Mesendoderm (in vitro differentiated cells): ENCODE data around the gene PCSK2.

Experiments used
- DNase-seq: peaks from one replicate; pipeline ENCODE4 v3.0.0; 2013
- H2AK5ac ChIP-seq: 2 replicates; pipeline ENCODE4 v1.6.1; 2013; ENCODE audit warnings: low read length, inconsistent platforms
- H2BK120ac ChIP-seq: 2 replicates; pipeline ENCODE4 v1.6.1; 2013; ENCODE audit warnings: low read depth, mild to moderate bottlenecking, low read length, moderate library complexity, mixed read lengths
- H2BK15ac ChIP-seq: replicated peaks from 2 replicates; pipeline ENCODE4 v1.6.1; 2013; ENCODE audit warnings: low read depth, mild to moderate bottlenecking, moderate library complexity
- H2BK5ac ChIP-seq: 2 replicates; pipeline ENCODE4 v1.6.1; 2013; ENCODE audit warnings: low read length, inconsistent platforms
- H3K18ac ChIP-seq: 2 replicates; pipeline ENCODE4 v1.6.1; 2013; ENCODE audit warnings: mild to moderate bottlenecking, low read length, mixed read lengths
- H3K23ac ChIP-seq: one replicate; pipeline ENCODE4 v1.6.1; 2013; ENCODE audit warnings: low read length
- H3K27ac ChIP-seq: 2 replicates; pipeline ENCODE4 v1.5.1; 2013; ENCODE audit warnings: low read depth, mild to moderate bottlenecking, inconsistent platforms, low read length, moderate library complexity
- H3K27me3 ChIP-seq: 2 replicates; pipeline ENCODE4 v1.6.1; 2013; ENCODE audit warnings: low read length, control low read depth, mild to moderate bottlenecking, inconsistent platforms; ENCODE audit not compliant: insufficient read depth, poor library complexity
- H3K36me3 ChIP-seq: 2 replicates; pipeline ENCODE4 v1.6.1; 2013; ENCODE audit warnings: low read length, inconsistent platforms; ENCODE audit not compliant: control insufficient read depth, insufficient read depth
- H3K4ac ChIP-seq: one replicate; pipeline ENCODE4 v1.6.1; 2013; ENCODE audit warnings: low read depth, mild to moderate bottlenecking, low read length, moderate library complexity
- H3K4me1 ChIP-seq: 2 replicates; pipeline ENCODE4 v1.6.1; 2013; ENCODE audit warnings: low read depth, low read length, inconsistent platforms; ENCODE audit not compliant: control insufficient read depth
- H3K4me2 ChIP-seq: 2 replicates; pipeline ENCODE4 v1.6.1; 2013; ENCODE audit warnings: low read length
- H3K4me3 ChIP-seq: 2 replicates; pipeline ENCODE4 v1.5.1; 2013; ENCODE audit warnings: mild to moderate bottlenecking, low read length
- H3K56ac ChIP-seq: one replicate; pipeline ENCODE4 v1.6.1; 2013; ENCODE audit warnings: low read length
- H3K79me1 ChIP-seq: 2 replicates; pipeline ENCODE4 v1.6.1; 2013; ENCODE audit warnings: low read length, inconsistent platforms
- H3K79me2 ChIP-seq: 2 replicates; pipeline ENCODE4 v1.6.1; 2013; ENCODE audit warnings: mild to moderate bottlenecking, low read length; ENCODE audit not compliant: control insufficient read depth, insufficient read depth
- H3K9ac ChIP-seq: 2 replicates; pipeline ENCODE4 v1.6.1; 2013; ENCODE audit warnings: low read length, inconsistent platforms
- H4K5ac ChIP-seq: one replicate; pipeline ENCODE4 v1.6.1; 2013; ENCODE audit warnings: low read length
- H4K8ac ChIP-seq: one replicate; pipeline ENCODE4 v1.6.1; 2013; ENCODE audit warnings: low read depth, mild to moderate bottlenecking, control low read depth, low read length, moderate library complexity
- WGBS: extraction: QIAGEN DNeasy Blood & Tissue Kit; methylation state at CpG from one replicate; pipeline ENCODE4 v1.1.7; 2013; ENCODE audit warnings: low lambda C conversion rate, missing lambda C conversion rate; ENCODE audit not compliant: insufficient coverage; ENCODE audit errors: extremely low coverage; 5-methylcytosine and 5-hydroxymethylcytosine counted together

PCSK2 gene

GRCh38 chr20:17364681-17365080, 137.8 kb downstream of the PCSK2 start:
- no peak overlapping the region for H2AK5ac ChIP-seq
- H2BK15ac ChIP-seq, result no peak overlapping the region
- H3K79me2 ChIP-seq, result no peaks in the 10 kb centered on the region
- no peak overlapping the region for H3K4ac ChIP-seq
- no CpG with 5 or more reads among the region's 4 CpGs for WGBS
- H3K18ac ChIP-seq, result no peak overlapping the region
- H3K9ac ChIP-seq, result no peak overlapping the region
- H3K4me3 ChIP-seq, result no peak overlapping the region
- DNase-seq, result no peak
- no peak overlapping the region for H3K56ac ChIP-seq
- H4K8ac ChIP-seq, result no peak overlapping the region
- H3K79me1 ChIP-seq, result no peaks in the 10 kb centered on the region
- H3K27me3 ChIP-seq, result no peaks in the 10 kb centered on the region
- H3K4me1 ChIP-seq, result no peaks in the 10 kb centered on the region
- H4K5ac ChIP-seq, result no peak overlapping the region
- H2BK120ac ChIP-seq, result no peak overlapping the region
- H3K23ac ChIP-seq, result no peak overlapping the region
- no peak overlapping the region for H2BK5ac ChIP-seq
- no peaks in the 10 kb centered on the region for H3K36me3 ChIP-seq
- no peak overlapping the region for H3K4me2 ChIP-seq
- no peak overlapping the region for H3K27ac ChIP-seq

- Histone ChIP-seq H4K8ac (no peak overlapping the region), H2BK15ac (no peak overlapping the region), H3K18ac (no peak overlapping the region), H3K4me1 (no peaks in the 10 kb centered on the region), H3K79me1 (no peaks in the 10 kb centered on the region), H3K79me2 (no peaks in the 10 kb centered on the region), H3K36me3 (no peaks in the 10 kb centered on the region), H3K4me2 (no peak overlapping the region), H3K9ac (no peak overlapping the region), H3K56ac (no peak overlapping the region), H2BK120ac (no peak overlapping the region), H2AK5ac (no peak overlapping the region), H3K4ac (no peak overlapping the region), H2BK5ac (no peak overlapping the region), H3K4me3 (no peak overlapping the region), H3K27ac (no peak overlapping the region), H3K27me3 (no peaks in the 10 kb centered on the region), H4K5ac (no peak overlapping the region), H3K23ac (no peak overlapping the region)
- no CpG with 5 or more reads among the region's 4 CpGs for WGBS
- no peak for DNase-seq
These were observed 139.0 kb downstream of the PCSK2 start for GRCh38 chr20:17365831-17366230.

- no peaks in the 10 kb centered on the region for H3K79me2 ChIP-seq
- no peak overlapping the region for H2BK15ac ChIP-seq
- H3K4ac ChIP-seq, result no peak overlapping the region
These were observed 142.7 kb downstream of the PCSK2 start for GRCh38 chr20:17369506-17369905.

GRCh38 chr20:17372806-17373440, 146.1 kb downstream of the PCSK2 start:
- no peaks in the 10 kb centered on the region for H3K36me3 ChIP-seq
- H2BK15ac ChIP-seq, result no peak overlapping the region
- peak; percentile 57 for DNase-seq
- H3K4me3 ChIP-seq, result no peak overlapping the region
- H3K18ac ChIP-seq, result no peak overlapping the region
- H3K9ac ChIP-seq, result no peak overlapping the region
- H2BK5ac ChIP-seq, result no peak overlapping the region
- no peak overlapping the region for H2AK5ac ChIP-seq
- H3K4ac ChIP-seq, result no peak overlapping the region
- no peaks in the 10 kb centered on the region for H3K27me3 ChIP-seq
- peaks cover 3% of the 10 kb centered on the region for H3K4me1 ChIP-seq
- no CpG with 5 or more reads among the region's 6 CpGs for WGBS
- no peak overlapping the region for H4K8ac ChIP-seq
- no peak overlapping the region for H4K5ac ChIP-seq
- no peak overlapping the region for H2BK120ac ChIP-seq
- no peak overlapping the region for H3K56ac ChIP-seq
- no peaks in the 10 kb centered on the region for H3K79me1 ChIP-seq
- H3K4me2 ChIP-seq, result no peak overlapping the region
- no peaks in the 10 kb centered on the region for H3K79me2 ChIP-seq
- no peak overlapping the region for H3K27ac ChIP-seq
- H3K23ac ChIP-seq, result no peak overlapping the region

More at GRCh38 chr20:17369506-17369905, 142.7 kb downstream of the PCSK2 start:
- peaks cover 3% of the 10 kb centered on the region for H3K4me1 ChIP-seq
- H3K9ac ChIP-seq, result no peak overlapping the region
- no peak overlapping the region for H4K5ac ChIP-seq
- no peak overlapping the region for H4K8ac ChIP-seq
- no peak overlapping the region for H3K4me2 ChIP-seq
- H3K56ac ChIP-seq, result no peak overlapping the region
- H3K23ac ChIP-seq, result no peak overlapping the region
- H3K27me3 ChIP-seq, result no peaks in the 10 kb centered on the region
- H3K4me3 ChIP-seq, result no peak overlapping the region
- H2BK5ac ChIP-seq, result no peak overlapping the region
- DNase-seq, result no peak
- H3K36me3 ChIP-seq, result no peaks in the 10 kb centered on the region
- no peak overlapping the region for H3K18ac ChIP-seq
- H2AK5ac ChIP-seq, result no peak overlapping the region
- H3K79me1 ChIP-seq, result no peaks in the 10 kb centered on the region
- no peak overlapping the region for H2BK120ac ChIP-seq
- WGBS, result no CpG with 5 or more reads among the region's 2 CpGs
- no peak overlapping the region for H3K27ac ChIP-seq

GRCh38 chr20:17374086-17374485, 147.2 kb downstream of the PCSK2 start:
- H3K79me1 ChIP-seq, result no peaks in the 10 kb centered on the region
- no peak overlapping the region for H2AK5ac ChIP-seq
- H3K9ac ChIP-seq, result no peak overlapping the region
- no peak for DNase-seq
- WGBS, result no CpG with 5 or more reads among the region's 5 CpGs
- no peak overlapping the region for H3K4me2 ChIP-seq
- H2BK15ac ChIP-seq, result no peak overlapping the region
- no peak overlapping the region for H3K18ac ChIP-seq
- no peak overlapping the region for H3K27ac ChIP-seq
- H3K23ac ChIP-seq, result no peak overlapping the region
- no peak overlapping the region for H3K4ac ChIP-seq
- no peaks in the 10 kb centered on the region for H3K27me3 ChIP-seq
- H2BK120ac ChIP-seq, result no peak overlapping the region
- H3K4me1 ChIP-seq, result peaks cover 3% of the 10 kb centered on the region
- no peak overlapping the region for H4K8ac ChIP-seq
- no peaks in the 10 kb centered on the region for H3K36me3 ChIP-seq
- H4K5ac ChIP-seq, result no peak overlapping the region
- no peak overlapping the region for H2BK5ac ChIP-seq
- no peak overlapping the region for H3K4me3 ChIP-seq
- H3K79me2 ChIP-seq, result no peaks in the 10 kb centered on the region
- H3K56ac ChIP-seq, result no peak overlapping the region

- WGBS, result no CpG with 5 or more reads among the region's 5 CpGs
- peaks cover 3% of the 10 kb centered on the region for H3K4me1 ChIP-seq
- no peak overlapping the region for H3K4ac ChIP-seq
- H3K4me3 ChIP-seq, result no peak overlapping the region
- H3K9ac ChIP-seq, result no peak overlapping the region
- H2BK5ac ChIP-seq, result no peak overlapping the region
- no peaks in the 10 kb centered on the region for H3K27me3 ChIP-seq
- no peaks in the 10 kb centered on the region for H3K79me2 ChIP-seq
- no peak overlapping the region for H2BK120ac ChIP-seq
- H2BK15ac ChIP-seq, result no peak overlapping the region
- no peak for DNase-seq
- H3K23ac ChIP-seq, result no peak overlapping the region
- H4K8ac ChIP-seq, result no peak overlapping the region
- no peaks in the 10 kb centered on the region for H3K36me3 ChIP-seq
- no peak overlapping the region for H3K27ac ChIP-seq
- no peak overlapping the region for H2AK5ac ChIP-seq
- no peaks in the 10 kb centered on the region for H3K79me1 ChIP-seq
- no peak overlapping the region for H3K4me2 ChIP-seq
- no peak overlapping the region for H3K18ac ChIP-seq
- no peak overlapping the region for H3K56ac ChIP-seq
- no peak overlapping the region for H4K5ac ChIP-seq
These were observed 149.2 kb downstream of the PCSK2 start for GRCh38 chr20:17376031-17376430.
